ENCODE measurements around the gene COG3.

GRCh38 chr13:45501175-45501526 is 36.4 kb downstream of the COG3 start:
- TF ChIP-seq, protein P1, sequence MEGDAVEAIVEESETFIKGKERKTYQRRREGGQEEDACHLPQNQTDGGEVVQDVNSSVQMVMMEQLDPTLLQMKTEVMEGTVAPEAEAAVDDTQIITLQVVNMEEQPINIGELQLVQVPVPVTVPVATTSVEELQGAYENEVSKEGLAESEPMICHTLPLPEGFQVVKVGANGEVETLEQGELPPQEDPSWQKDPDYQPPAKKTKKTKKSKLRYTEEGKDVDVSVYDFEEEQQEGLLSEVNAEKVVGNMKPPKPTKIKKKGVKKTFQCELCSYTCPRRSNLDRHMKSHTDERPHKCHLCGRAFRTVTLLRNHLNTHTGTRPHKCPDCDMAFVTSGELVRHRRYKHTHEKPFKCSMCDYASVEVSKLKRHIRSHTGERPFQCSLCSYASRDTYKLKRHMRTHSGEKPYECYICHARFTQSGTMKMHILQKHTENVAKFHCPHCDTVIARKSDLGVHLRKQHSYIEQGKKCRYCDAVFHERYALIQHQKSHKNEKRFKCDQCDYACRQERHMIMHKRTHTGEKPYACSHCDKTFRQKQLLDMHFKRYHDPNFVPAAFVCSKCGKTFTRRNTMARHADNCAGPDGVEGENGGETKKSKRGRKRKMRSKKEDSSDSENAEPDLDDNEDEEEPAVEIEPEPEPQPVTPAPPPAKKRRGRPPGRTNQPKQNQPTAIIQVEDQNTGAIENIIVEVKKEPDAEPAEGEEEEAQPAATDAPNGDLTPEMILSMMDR (IDR thresholded peaks at IDR 0.05) = no peak
- TF ChIP-seq POLR2A (IDR thresholded peaks at IDR 0.05) = no peak
